Transverse colon (tissue), 4 donors: ENCODE results near the gene HHIPL1.

Source experiments
- CTCF ChIP-seq, 5 experiments: fragments of 200-600 bp in 3 of 5; fragments of 450-650 bp in 2 of 5; sonication (generic) in 3 of 5; IDR thresholded peaks; 1 replicate in 2 of 5; 2 replicates in 3 of 5; pipeline ENCODE4 v1.5.1; 2016 to 2017; ENCODE audit warnings: antibody characterized with exemption in 5 of 5, inconsistent platforms in 3 of 5, mild to moderate bottlenecking in 2 of 5, moderate library complexity in 1 of 5
- EP300 ChIP-seq: sonication (generic); formaldehyde crosslinking; IDR thresholded peaks from one replicate; pipeline ENCODE4 v1.6.1; 2017; ENCODE audit warnings: antibody characterized with exemption, low read depth
- POLR2A ChIP-seq: fragments of 450-650 bp; IDR thresholded peaks from one replicate; pipeline ENCODE4 v1.6.1; 2016; ENCODE audit warnings: antibody characterized with exemption, mild to moderate bottlenecking, moderate library complexity
- POLR2AphosphoS5 ChIP-seq, 3 donors: sonication (generic); formaldehyde crosslinking; IDR thresholded peaks; one replicate each; pipeline ENCODE4 v1.6.1; 2016; ENCODE audit warnings: antibody characterized with exemption in 3 of 3

GRCh38 chr14:99634443-99634842 lies 10.5 kb upstream of the HHIPL1 start:
- TF ChIP-seq CTCF (IDR thresholded peaks at IDR 0.05), result no peak
- no peak for TF ChIP-seq POLR2A
- TF ChIP-seq EP300, result no peak
- TF ChIP-seq POLR2AphosphoS5 (IDR thresholded peaks at IDR 0.05), result no peak
